ENCODE results near the gene RMI2. TPM values are rescaled to one million over a fixed set of nuclear protein-coding genes. Genes with fewer than 3 reads are reported as not detected.
A peak's percentile ranks its signal among the peaks of the same experiment; 100 is the strongest.

RMI2 gene
- polyA plus RNA-seq, 3 donors, result 21.6 to 28.7 (median 27.1) TPM

DNA sequence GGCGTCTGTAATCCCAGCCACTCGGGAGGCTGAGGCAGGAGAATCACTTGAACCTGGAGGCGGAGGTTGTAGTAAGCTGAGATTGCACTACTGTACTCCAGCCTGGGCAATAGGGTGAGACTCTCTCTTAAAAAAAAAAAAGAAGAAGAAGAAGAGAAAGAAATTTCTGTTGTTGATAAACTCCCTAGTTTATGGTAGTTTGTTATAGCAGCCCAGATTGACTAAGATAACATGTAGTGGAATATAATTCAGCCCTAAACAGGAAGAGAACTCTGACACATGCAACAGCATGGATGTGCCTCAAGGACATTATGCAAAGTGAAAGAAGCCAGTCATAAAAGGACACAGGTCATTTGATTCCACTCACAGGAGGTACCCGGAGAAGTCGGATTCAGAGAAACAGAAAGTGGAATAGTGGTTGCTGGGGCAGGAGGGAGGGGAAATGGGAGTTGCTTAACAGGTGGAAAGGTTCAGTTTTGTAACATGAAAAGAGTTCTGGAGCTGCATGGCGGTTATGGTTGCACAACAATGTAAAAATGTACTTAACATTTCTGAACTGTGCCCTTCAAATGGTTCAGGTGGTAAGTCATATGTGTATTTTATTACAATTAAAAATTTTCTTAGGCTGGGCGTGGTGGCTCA, 38.1 kb upstream of the RMI2 start:
- no peak for DNase-seq (ENCODE audit: extremely low read depth in 1 of 11, low read depth in 9 of 11, low spot score in 4 of 11)

DNA sequence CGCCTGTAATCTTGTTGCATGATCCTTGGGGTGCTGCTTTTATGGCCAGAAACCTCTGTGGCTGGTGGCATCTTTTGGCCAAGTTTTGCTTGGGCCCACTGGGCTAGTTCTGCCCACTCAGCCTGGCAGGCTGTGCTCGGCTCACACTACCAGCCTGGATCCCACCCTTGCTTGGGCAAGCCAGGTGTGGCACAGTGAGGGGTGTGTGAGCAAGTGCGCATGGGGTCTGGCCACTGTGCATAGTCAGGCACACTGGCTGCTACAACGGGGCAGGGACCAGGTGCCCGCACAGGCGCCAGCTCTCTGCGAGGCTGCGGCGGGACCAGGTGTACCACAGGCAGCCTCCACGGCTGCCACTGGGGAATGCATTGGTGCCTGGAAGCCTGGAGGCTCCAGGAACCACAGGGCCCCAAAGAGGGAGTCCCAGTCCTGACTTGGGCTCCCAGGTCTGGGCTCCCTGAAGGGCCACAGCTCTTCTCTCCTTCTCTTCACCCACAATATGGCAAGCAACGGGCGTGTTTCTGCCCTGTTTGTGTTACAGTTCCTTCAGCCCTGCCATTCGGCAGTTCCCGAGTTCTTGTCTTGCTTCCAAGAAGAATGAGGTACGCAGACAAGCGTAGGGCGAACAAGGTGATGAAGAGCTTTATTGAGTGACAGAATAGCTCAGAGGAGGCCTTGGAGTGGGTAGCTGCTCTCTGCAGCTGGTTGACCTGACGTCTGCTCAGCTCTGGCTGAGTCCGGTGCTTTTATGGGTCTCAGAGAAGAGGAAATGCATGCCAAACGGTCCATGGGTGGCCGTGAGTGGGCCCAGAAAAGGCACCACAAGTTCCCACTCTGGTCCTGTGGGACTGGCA, 37.4 kb upstream of the RMI2 start:
- no peak for DNase-seq (ENCODE audit: extremely low read depth in 1 of 11, low read depth in 9 of 11, low spot score in 4 of 11)

DNA sequence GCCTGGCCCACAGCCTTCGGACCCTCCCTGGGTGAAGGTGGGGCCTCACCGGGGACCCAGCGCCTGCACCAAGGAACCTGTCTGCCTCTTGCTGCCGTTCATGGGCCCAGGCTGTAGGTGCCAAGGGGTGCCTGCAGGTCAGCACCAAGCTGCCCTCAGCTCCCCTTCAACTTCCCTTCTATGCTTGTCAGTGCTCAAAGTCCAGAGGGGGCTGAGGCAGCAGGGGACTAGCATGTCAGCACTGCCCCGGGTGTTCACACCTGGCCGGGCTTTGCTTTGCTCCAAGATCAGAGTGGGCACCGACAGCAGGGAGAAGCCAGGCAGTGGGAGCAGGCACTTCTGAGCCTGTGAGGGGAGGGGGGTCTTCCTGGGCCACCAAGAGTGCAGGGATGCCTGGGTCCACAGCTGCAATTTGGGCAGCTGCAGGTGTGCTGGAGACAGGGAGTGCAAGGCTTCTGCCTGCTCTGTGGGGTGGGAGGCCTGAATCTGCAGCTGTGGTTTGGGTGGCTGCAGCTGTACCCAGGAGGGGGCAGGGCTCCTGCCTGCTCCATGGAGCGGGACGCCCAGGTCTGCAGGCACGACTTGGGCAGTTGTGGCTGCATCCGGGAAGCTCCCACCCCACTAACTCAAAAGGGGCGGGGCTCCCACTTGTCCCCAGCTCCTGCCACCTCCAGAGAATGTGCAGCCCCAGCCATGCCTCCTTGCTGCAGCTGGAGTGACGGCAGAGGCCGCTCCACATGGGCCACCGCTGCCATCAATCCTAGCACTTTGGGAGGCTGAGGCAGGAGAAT, 36.6 kb upstream of the RMI2 start:
- DNase-seq (ENCODE audit: extremely low read depth in 1 of 11, low read depth in 9 of 11, low spot score in 4 of 11), result no peak

DNA sequence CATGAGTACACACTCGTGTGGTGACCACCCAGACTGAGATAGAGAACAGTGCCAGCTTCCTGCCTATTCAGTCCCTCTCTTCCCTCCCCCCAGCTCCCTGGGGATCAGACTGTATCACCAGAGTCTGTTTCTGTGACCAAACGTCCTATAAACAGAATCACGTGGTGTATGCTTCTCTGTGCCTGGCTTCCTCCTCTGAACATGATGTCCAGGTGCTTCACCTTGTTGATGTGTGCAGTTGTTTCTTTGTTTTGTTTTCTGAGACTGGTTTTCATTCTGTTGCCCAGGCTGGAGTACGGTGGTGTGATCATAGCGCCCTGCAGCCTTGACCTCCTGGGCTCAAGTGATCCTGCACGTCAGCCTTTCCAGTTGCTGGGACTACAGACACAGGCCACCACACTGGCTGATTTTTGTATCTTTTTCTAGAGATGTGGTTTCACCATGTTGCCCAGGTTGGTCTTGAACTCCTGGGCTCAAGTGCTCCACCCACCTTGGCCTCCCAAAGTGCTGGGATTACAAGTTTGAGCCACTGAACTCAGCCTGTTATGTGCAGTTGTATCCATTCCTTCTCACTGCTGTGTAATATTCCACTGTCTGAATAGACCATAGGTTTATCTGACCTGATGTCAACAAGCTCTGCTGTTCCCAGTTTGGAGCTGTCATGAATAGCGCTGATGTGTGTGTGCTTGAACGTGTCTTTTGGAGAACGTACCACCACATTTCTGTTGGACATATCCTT, 35.2 kb upstream of the RMI2 start:
- DNase-seq (ENCODE audit: extremely low read depth in 1 of 11, low read depth in 9 of 11, low spot score in 4 of 11), result no peak

DNA sequence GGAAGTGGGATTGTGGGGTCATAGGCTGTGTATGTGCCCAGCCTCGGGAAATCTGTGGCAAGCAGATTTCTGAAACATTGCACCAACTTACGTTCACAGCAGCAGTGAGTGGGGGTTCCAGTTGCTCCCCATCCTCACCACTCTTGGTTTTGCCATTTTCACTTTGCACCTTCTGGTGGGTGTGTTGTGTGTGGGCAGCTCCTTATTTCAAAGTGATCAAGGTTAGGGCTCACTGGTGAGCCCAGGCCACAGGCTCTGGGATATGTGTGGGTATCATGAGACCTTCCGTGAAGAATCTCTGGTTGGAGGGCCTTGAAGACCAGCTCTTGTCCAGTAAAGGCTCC, 34.7 kb upstream of the RMI2 start:
- DNase-seq (ENCODE audit: extremely low read depth in 1 of 11, low read depth in 9 of 11, low spot score in 4 of 11), result no peak

DNA sequence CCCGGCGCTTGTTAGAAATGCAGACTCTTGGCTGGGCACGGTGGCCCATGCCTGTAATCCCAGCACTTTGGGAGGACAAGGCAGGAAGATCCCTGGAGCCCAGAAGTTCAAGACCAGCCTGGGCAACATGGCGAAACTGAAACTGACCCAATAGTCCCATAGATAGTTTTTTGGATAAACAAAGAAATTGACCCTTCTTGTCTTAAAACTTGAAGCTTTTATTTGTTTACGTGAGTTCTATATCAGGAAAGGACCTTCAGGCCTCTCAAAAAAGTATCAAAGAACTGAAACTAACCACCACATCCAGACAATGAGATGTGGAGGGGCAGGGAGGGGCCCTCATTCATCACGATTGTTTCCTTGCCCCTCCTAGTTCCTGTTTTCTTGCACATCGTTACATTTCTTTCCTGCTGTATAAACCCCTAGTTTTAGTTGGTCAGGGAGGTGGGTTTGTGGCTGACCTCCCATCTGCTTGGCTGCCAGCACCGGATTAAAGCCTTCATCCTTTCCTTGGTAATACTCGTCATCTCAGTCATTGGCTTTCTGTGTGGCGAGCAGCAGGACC, 34.2 kb upstream of the RMI2 start:
- DNase-seq (ENCODE audit: extremely low read depth in 1 of 11, low read depth in 9 of 11, low spot score in 4 of 11), result no peak

DNA sequence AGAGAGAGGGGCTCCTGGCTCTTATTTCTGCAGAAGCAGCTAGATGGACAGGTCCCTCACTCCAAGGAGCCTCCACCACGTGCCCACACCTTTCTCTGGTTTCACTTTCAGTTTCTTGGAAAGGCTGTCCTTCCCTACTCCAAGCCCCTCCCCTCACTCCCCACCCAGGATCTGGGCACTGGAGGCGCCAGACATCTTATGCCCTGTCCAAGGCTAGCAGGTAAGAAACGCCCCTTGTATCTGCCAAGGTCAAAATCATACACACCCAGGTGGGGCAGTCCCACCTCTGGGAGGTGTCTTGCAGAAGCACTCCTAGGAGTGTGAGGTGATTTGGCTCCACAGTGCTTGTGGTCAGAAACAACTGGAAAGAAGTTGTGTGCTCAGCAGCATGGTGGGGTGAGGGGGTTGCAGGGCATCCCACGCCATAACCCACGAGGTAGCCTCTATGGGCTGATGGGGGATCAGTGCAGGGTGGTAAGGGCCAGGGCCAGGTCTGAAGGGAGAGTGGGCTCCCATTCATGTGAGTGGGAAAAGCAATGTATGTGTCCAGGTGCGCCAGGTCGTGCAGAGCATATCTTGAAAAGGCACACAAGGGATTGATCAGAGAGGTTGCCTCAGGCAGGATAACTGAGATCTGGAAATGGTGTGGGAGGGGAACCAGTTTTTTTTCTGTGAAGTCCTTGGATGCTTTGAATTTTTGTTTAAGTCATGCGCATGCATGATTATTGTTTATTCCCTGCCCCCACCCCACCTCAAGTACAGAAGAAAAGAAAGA, 32.4 kb upstream of the RMI2 start:
- peak in 1 of 11 donors; percentile 51 for DNase-seq (ENCODE audit: extremely low read depth in 1 of 11, low read depth in 9 of 11, low spot score in 4 of 11)

DNA sequence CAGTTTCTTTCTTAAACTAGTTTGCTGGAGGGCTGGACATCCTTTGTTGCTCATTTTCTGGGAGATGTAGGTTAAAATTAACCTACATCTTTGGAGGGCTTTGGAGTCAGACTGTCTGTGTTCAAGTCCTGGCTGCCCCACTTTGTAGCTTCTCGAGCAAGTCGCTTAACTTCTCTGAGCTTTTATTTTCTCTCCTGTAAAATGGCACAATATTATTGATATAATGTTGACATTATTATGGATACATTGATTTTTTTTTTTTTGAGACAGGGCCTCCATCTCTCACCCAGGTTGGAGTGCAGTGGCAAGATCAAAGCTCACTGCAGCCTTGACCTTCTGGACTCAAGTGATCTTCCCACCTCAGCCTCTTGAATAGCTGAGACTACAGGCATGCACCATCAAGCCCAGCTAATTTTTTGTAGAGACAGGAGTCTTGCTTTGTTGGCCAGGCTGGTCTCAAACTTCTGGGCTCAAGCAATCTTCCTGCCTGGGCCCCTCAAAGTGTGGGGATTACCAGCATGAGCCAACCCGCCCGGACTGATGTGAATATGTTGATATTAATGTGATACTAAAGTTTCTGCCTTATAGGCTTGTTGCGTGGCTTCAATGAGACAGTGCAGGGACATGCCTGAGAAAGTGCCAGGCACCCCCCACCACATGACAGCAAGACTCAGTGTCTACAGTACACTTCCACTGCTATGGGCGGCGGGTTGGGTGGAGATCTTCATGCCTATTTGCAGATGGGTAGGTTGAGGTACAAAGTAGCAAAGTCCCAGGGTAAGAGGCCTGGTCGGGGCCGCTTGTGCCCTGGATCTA, 31.6 kb upstream of the RMI2 start:
- no peak for DNase-seq (ENCODE audit: extremely low read depth in 1 of 11, low read depth in 9 of 11, low spot score in 4 of 11)

DNA sequence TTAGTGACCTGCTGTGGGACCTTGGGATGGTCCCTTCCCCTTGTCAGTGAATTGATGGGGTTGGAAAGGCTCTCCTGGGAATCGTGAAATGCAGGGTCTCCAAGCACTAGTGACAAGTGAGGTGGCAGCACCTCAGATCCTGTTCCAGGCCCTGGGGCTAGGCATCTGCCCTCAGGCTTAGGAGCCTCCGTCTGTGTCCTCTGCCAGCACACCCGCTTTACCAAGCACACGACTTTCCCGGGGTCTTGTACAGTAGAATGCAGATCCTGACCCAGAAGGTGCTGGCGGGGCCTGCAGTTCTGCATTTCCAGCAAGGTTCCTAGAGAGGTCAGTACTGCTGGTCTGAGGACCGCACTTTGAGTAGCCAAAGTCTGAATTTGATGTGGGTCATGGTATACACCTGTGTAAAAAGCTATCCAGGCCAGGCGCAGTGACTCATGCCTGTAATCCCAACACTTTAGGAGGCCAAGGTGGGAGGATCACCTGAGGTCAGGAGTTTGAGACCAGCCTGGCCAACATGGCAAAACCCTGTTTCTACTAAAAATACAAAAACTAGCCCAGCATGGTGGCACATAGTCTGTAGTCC, 30.9 kb upstream of the RMI2 start:
- no peak for DNase-seq (ENCODE audit: extremely low read depth in 1 of 11, low read depth in 9 of 11, low spot score in 4 of 11)

DNA sequence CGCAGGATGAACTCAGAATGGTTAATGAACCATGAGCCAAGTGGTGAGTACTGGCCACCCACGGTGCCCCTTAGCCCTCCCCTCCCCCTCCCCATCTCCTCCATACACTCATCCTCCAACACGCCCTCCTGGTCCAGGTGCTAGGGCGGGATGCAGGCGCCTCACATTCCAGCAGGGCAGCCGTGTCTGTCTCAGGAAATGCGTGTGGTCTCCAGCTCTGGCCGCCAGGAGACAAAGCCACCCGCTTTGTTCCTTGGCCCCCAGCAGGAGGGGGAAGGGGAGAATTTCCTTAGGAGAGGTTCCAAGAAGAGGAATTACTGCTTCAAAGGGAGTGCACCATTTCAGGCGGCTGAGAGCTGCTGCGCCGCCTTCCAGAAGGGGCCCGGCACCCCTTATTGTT, 29.7 kb upstream of the RMI2 start:
- peak in 4 of 11 donors; percentile 79 to 84 (median 82) for DNase-seq (ENCODE audit: extremely low read depth in 1 of 11, low read depth in 9 of 11, low spot score in 4 of 11)

DNA sequence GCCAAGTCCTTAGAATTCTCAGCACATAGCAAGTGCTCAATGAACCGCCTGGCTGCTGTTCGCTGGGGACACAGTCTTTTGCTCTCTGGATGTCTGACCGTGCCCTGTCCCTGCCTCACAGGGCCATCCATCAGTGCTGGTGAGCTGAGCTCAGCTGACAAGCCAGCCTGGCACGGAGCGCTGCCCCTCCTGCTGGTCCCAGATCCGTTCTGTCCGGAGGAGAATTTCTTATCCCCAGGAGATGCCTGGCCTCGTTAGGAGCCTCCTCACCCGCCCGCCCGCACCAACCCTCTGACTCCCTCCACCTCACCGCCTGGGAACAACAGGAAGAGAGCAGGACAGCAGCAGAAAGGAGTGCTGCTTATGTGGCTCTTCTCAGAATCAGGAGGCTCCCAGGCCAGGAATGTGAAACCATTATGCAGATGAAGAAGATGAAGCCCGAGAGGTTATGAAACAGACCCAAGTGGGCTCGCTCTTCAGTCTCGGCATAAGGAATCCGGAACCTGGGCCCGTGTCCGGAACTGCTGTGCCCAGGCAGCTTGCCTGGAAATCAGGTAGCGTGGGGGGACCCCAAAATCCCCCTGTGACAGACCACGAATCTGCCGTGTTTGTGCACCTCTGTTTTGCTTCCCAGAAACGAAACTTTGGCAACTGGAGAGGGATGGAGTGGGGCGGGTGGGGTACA, 28.8 kb upstream of the RMI2 start:
- no peak for DNase-seq (ENCODE audit: extremely low read depth in 1 of 11, low read depth in 9 of 11, low spot score in 4 of 11)

DNA sequence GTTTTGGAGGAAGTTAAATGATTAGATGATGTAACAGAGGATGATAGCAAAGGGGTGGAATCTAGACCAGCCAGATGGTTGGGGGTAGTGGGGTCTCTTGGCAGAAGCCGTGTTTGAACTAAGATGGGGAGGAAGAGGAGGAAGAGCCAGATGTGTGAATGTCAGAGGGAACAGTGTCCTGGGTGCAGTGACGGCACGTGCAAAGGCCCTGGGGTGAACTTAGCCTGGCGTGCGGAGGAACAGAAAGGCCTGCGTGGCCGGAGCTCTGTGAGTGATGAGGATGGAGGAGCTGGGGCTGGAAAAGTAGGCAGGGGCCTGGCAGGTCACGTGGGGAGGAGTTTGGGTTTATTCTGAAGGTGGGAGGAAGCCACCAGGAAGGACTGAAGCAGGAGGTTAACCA, 26.4 kb upstream of the RMI2 start:
- no peak for DNase-seq (ENCODE audit: extremely low read depth in 1 of 11, low read depth in 9 of 11, low spot score in 4 of 11)

DNA sequence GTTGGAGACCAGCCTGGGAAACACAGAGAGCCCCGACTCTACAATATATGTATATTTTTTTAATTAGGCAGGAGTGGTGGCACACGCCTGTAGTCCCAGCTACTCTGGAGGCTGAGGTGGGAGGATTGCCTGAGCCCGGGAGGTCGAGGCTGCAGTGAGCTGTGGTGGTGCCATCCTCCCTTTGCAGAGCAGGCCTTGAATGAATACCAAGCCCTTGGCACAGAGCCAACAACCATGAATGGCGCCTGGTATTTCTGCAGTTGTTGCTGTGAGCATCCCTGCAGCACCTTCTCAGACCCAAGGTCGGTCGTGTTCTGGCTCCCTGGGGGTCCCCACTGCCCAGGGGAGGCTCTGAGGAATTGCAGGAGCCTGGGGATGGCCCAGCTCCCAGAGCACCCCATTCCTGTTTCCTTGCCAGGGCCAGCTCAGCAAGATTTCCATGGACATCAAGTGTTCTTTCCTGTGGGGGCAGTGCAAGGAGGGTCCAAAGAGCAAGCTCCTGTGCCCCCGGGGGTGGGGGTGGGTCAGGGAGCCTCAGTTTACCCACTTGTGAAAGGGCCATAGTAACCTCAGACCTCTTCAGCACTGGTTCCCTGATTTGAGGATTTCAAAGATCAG, 25.6 kb upstream of the RMI2 start:
- no peak for DNase-seq (ENCODE audit: extremely low read depth in 1 of 11, low read depth in 9 of 11, low spot score in 4 of 11)

DNA sequence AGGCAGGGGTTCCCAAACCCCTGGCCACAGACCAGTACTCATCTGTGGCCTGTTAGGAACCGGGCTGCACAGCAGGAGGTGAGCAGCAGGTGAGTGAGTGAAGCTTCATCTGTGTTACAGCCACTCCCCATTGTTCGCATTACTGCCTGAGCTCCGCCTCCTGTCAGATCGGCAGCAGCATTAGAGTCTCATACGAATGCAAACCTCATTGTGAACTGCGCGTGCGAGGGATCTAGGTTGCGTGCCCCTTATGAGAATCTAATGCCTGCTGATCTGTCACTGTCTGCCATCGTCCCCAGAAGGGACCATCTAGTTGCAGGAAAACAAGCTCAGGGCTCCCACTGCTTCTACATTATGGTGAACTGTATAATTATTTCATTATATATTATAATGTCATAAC, 25.1 kb upstream of the RMI2 start:
- DNase-seq (ENCODE audit: extremely low read depth in 1 of 11, low read depth in 9 of 11, low spot score in 4 of 11), result no peak

DNA sequence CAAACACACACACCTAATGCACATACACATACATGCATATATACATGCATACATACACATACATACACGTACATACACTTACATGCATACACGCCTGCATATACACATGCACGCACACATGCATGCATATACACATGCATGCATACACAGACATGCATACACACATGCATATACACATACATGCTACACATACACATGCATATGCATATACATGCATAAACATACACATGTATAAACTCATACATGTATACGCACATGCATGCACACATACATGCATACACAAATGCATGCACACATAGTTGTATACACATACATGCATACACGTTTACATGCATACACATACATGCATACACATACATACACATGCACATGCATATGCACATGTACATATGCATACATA, 23.6 kb upstream of the RMI2 start:
- no peak for DNase-seq (ENCODE audit: extremely low read depth in 1 of 11, low read depth in 9 of 11, low spot score in 4 of 11)

DNA sequence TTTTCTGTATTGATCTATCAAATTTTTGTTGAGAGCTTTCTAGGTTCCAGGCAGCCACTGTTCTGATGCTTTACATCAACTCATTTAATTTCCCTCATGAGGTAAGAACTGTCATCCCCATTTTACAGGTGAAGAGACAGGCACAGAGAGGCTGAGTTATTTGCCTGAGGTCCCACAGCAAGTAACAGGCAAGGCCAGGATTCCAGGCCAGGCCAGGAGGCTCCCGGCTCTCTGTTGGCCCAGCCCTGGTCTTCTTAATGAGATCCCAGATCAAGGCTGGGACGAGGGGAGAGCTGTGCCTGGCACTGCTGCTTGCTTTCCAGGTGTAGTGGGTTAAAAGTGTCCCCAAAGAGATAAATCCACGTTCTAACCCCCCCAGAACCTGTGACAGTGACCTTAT, 22.4 kb upstream of the RMI2 start:
- DNase-seq (ENCODE audit: extremely low read depth in 1 of 11, low read depth in 9 of 11, low spot score in 4 of 11), result no peak

Measured in renal cortex interstitium (tissue), 11 donors.